Hindlimb muscle (tissue), 1 donor: ENCODE measurements around the gene ZNF714. TPM values are rescaled to one million over a fixed set of nuclear protein-coding genes. Genes with fewer than 3 reads are reported as not detected.
A peak's percentile ranks its signal among the peaks of the same experiment; 100 is the strongest.
"Not testable (repeated sequence)": the region's sequence is repeated elsewhere in the genome, so short reads cannot be mapped to it uniquely, and the experiment has no call there.

Source experiments
- DNase-seq: peaks from one replicate; pipeline ENCODE4 v3.0.0-alpha.2; 2013
- polyA plus RNA-seq: library from polyadenylated mRNA; unstranded; fragments of 120-200 nt; gene quantifications from one replicate; pipeline ENCODE4 v1.2.1, GENCODE V29; 2013; ENCODE audit not compliant: insufficient read length

Gene ZNF714
- polyA plus RNA-seq, 1 donor = 12.1 TPM

DNA sequence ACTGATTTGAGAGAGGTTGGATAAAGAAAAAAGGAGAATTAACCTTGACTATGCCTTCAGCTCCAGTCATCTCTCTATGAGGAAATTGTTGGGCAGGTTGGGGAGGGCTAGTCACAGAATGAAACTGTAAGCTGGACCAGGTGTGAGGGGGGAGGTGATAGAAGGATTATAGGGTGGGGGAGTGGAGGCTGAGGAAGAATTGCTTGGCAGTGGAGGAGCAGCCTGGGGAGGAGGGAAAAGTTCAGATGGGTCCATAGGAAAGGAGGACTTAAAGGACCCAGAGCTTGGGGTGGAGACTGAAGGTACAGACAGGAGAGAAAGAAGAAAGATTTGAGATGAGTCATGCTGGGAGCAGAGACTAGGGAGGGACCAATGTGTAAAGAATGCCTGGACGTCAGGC is 51.6 kb downstream of the ZNF714 start:
- no peak for DNase-seq

DNA sequence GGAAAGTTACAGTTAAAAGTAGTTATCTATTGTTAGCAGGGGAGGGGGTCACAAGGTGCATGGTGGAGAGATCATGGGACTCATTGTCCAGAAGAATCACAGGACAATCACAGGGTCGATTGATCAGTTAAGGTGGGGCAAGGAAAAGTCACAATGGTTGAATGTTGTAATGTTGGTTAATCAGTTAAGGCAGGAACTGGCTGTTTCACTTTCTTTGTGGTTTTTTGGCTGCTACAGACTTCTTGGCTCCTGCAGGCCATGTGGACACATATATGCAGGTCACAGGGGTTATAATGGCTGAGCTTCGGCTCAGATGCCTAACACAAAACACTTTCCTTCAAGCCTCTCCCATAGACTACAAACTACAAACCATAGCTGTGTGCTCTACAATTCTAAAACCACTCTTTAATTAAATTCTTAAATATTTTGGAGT is 52.9 kb downstream of the ZNF714 start:
- DNase-seq = no peak

DNA sequence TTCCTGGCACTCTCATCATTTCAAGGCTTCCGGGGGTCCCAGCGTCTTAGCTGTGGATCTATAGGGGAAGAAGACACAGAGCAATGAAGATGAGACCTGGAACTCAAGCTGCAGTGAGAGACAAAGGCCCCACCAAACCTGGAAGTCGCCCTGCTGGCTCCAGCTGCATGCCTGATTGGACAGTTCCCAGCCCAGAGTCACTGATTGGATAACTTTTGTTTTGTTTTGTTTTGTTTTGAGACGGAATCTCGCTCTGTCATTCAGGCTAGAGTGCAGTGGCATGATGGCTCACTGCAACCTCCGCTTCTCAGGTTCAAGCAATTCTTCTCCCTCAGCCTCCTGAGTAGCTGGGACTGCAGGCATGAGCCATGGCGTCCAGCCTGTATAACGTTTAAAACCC is 53.4 kb downstream of the ZNF714 start:
- DNase-seq = no peak

DNA sequence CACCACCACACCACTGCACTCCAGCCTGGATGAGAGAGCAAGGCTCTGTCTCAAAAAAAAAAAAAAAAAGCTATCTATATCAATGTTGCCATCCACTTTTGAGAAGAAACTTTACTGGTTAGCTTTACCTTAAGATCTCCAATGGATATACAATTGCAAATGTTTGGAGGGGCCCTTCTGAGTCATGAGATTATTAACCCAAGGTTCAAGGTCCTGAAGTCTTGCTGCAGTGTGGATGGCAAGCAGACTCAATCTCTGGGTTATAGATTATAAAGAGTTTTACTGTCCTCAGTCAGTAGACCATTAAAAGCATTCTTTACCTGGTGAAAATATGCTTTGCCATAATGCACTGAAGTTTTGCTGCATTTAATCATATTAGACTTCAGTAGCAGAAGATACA is 56.1 kb downstream of the ZNF714 start:
- no peak for DNase-seq

DNA sequence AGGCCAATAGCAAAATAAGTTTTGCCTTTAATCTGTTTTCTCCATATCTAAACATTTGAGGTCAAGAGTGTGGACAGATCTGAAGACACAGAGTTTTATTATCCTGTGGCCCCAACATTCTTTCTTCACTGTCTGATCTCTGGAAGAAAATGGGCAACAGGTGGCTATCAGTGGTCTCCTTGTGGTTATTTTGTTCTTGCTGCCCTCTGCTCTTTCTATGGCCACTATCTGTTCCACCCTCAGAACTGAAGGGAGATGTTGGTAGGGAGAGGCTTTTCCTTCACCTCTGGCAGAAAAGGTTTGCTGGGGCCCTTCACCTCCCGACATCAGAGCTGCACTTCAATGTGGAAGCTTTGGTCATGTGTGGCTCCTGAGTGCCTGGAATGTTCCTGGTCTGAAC is 59.0 kb downstream of the ZNF714 start:
- DNase-seq = not testable (repeated sequence)

DNA sequence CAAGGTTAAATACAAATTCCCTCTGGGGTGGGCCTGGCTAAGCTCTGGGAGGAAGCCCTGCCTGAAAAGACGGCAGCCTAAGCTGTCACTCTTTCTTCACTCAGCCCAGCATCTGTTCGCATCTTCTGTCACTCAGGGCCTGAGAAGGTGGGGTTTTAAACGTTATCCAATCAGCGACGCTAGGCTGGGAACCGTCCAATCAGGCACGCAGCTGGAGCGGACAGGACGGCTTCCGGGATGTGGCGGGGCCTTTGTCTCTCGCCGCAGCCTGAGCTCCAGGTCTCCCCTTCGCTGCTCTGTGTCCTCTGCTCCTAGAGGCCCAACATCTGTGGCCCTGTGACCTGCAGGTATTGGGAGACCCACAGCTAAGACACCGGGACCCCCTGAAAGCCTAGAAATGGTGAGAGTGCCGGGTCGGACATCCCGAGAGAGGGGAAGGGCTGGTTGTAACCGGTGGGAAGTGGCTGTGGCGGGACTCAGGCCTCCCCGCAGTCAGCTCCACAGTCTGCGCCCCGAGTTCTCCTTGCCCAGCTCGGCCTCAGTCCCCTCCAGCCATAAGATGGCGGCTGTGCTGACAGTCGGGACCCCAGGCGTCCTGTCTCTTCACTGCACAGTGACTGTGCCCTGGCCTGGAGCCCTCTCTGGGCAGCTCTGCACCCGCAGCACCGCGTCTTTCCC is 59.9 kb downstream of the ZNF714 start, which contains the start of gene ZNF431:
Gene ZNF431 (plus strand): TSS at position 254 of the 678 bp plus-strand sequence. CDS start 144 bp downstream, at position 398.
- peak; percentile 94 for DNase-seq

DNA sequence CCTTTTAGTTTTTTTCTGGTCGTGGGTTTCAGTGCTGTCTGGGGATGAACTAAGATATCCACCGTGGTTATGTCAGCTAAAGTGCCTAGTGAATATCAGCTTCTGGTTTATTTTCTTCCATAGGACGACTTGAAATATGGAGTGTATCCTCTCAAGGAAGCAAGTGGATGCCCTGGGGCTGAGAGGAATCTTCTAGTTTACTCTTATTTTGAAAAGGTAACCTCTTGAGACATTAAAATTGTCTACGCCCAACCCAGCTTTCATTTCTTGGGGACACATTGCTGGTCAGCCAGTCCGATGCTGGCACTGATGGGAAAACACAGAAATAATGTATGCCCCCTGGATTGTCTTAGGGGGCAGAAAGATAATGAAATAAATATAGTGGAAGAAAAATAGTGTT is 61.4 kb downstream of the ZNF714 start:
- no peak for DNase-seq

DNA sequence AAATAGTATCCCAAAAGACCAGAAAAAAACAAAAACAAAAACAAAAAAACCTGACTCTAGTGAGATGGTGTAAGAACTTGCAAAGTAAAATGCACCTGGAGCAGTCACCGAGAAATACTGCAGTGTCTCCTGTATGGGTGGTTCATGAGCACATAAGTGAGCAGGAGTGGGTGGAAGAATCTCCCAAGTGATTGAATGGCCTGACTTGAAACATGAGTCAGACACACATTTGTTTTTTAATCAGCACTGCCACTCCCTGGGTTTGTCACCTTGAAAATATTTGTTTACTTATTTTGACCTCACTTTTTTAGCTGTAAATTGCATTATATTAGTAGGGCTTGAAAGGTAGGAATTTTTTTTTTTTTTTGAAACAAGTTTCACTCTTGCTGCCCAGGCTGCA is 61.9 kb downstream of the ZNF714 start:
- no peak for DNase-seq

DNA sequence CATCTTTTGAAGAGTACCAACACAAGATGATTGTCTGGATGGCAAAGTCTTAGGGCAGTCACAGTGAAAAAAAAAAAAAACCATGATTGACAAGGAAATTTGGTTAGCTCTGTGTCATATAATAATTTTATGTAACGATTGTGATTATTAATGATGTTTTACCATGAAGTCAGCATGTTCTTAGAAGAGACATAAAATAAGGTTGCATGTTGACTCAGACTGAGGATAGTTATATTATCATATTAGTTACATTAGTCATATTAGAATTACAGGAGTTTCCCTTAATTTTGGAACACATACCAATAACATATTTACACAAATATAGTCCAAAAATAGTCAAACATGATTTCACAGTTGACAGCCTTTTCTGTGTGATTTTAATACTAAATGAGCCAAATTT is 65.5 kb downstream of the ZNF714 start:
- no peak for DNase-seq

DNA sequence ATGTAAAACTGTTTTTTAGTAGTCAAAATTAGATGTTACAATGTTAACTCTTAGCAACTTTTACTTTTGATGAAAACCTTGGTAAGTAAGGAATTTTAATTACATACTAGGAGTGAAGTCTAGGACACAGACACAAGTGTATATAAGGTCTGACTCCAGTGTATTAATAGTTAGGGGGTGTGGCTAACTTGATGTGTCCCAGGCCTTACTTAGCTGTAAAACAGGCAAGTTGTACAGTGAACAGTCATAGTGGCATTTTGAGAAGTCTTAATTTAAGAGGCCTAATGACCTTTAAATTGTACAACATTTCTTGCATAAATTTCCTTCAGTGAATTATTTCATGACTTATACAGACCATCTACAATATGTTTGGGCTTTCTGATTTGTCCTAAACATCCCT is 66.7 kb downstream of the ZNF714 start:
- no peak for DNase-seq

DNA sequence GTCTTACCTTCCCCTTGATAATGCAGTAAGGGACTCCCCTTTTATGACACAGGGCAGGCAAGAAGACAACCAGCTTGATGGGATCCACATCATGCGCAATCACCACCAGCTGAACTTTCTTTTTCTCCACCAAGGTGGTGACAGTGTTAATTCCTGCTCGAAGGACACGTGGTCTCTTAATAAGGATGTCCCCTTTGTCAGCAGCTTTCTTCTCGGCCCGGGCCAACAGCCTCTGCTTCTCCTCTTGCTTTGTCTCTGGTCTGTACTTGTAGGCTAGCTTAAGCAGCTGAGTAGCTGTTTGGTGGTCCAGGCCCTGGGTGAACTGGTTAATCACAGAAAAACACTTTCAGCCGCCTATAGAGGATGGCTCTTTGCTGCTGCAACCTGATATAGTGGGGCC is 67.9 kb downstream of the ZNF714 start:
- no peak for DNase-seq

DNA sequence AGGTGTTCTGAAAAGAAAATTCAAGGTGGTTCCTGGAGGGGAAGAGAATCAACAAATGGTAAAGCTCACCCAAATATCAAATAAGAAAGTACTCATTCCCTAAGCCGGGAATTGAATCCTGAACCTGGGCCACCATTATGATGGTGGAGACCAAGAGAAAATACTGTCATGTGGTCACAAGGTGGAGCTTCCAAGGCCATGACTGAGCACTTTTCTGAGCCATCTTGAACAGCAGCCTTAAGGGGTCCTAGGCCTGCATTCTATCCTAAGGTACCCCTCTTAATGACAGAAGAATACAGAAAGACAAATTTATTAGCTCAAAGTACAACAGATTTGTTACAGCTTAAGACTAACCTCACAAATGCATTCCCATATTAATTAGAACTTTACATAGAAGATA is 69.5 kb downstream of the ZNF714 start:
- DNase-seq = no peak

DNA sequence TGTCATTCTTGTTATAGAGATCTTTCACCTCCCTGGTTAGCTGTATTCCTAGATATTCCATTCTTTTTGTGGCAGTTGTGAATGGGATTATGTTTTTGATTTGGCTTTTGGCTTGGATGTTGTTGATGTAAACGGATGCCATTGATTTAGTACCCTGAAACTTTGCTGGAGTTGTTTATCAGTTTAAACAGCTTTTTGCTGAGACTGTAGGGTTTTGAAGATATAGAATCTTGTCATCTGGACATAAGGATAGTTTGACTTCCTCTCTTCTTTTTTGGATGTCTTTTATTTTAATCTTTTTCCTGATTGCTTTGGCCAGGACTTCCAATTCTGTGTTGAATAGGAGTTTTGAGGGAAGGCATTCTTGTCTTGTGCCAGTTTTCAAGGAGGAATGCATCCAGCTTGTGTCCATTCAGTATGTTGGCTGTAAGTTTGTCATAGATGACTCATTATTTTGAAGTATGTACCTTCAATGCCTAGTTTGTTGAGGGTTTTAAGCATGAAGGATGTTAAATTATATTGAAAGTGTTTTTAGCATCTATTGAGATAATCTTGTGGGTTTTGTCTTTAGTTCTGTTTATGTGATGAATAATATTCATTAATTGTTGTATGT is 76.6 kb downstream of the ZNF714 start:
- DNase-seq = no peak

DNA sequence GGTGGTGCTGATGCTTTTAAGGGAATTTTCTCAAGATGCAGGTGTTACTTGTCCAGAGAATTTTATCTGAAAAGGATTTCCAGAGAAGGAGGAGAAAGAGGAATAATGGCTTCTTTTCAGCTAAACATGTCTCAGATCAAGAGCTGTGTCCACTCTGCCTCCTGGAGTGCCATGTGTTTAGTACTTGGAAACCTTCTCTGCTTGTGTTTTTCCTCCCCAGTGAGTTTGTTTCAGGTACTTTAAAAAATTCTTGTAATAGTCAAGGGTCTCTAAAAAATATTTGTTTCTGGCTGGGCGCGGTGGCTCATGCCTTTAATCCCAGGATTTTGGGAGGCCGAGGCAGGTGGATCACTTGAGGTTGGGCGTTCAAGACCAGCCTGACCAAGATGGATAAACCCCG is 82.5 kb downstream of the ZNF714 start:
- no peak for DNase-seq

DNA sequence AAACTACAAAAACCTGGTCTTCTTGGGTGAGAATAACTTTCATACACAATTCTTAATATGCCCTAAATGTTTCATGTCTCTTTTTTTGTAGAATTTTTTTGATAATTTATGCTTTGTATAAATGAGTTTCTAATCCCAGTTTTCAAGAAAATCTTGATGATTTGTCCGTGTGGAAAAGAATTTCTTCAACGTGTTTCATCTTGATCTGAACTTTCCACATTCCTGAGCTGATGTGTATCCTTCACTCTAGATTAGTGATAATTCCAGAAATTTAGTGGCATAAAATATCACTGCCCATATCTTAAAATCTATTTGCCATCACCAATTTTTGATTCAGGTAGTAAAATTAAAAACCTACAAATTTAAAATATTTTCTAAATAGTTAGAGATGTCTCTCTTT is 84.4 kb downstream of the ZNF714 start:
- no peak for DNase-seq

Other genes with a start within 250 kb of the ZNF714 start
- gene ZNF85, start 159.0 kb upstream of the ZNF714 start, polyA plus RNA-seq = 8.7 TPM
- 5.7 TPM for gene ZNF430, start 61.5 kb upstream of the ZNF714 start, polyA plus RNA-seq
- gene ZNF431, start 59.8 kb downstream of the ZNF714 start, polyA plus RNA-seq = 24.4 TPM
- 10.2 TPM for gene ZNF708, start 247.2 kb downstream of the ZNF714 start, polyA plus RNA-seq